Neural cell (in vitro differentiated cells): ENCODE data around the gene ARAP2. TPM values are rescaled to one million over a fixed set of nuclear protein-coding genes. Genes with fewer than 3 reads are reported as not detected.

Experiments
- H2AFZ ChIP-seq: fragments of 200-600, 300-800 bp; sonication (generic), shearing (Covaris generic); 2 replicates; pipeline ENCODE4 v1.6.0; 2014; ENCODE audit warnings: low read depth, mild to moderate bottlenecking, antibody characterized with exemption, low read length, moderate library complexity
- H3F3A ChIP-seq: fragments of 200-600 bp; shearing (Covaris generic); 2 replicates; pipeline ENCODE4 v1.6.1; 2016; ENCODE audit warnings: mild to moderate bottlenecking, moderate library complexity, mixed read lengths, antibody characterized with exemption, low read length; ENCODE audit not compliant: insufficient read depth, poor library complexity, severe bottlenecking
- H3K27ac ChIP-seq: fragments of 200-600, 300-800 bp; sonication (generic), shearing (Covaris generic); 2 replicates; pipeline ENCODE4 v1.5.1; 2014; ENCODE audit warnings: mild to moderate bottlenecking, low read length, moderate library complexity
- H3K27me3 ChIP-seq: fragments of 300-800, 200-600 bp; sonication (generic), shearing (Covaris generic); 2 replicates; pipeline ENCODE4 v1.6.0; 2014; ENCODE audit warnings: mild to moderate bottlenecking, low read depth, low read length, moderate library complexity; ENCODE audit not compliant: insufficient read depth
- H3K36me3 ChIP-seq: fragments of 300-800, 200-600 bp; sonication (generic), shearing (Covaris generic); 2 replicates; pipeline ENCODE4 v1.5.1; 2014; ENCODE audit warnings: mild to moderate bottlenecking, antibody characterized with exemption, low read length, moderate library complexity; ENCODE audit not compliant: insufficient read depth
- H3K4me2 ChIP-seq: fragments of 300-800, 200-600 bp; sonication (generic), shearing (Covaris generic); 2 replicates; pipeline ENCODE4 v1.6.0; 2014; ENCODE audit warnings: mild to moderate bottlenecking, low read length
- H3K4me3 ChIP-seq: fragments of 300-800, 200-600 bp; sonication (generic), shearing (Covaris generic); 2 replicates; pipeline ENCODE4 v1.5.1; 2014; ENCODE audit warnings: mild to moderate bottlenecking, low read length, moderate library complexity
- H3K79me2 ChIP-seq: fragments of 200-600 bp; shearing (Covaris generic); replicated peaks from 2 replicates; pipeline ENCODE4 v1.6.0; 2014; ENCODE audit warnings: mild to moderate bottlenecking, low read length, moderate library complexity; ENCODE audit not compliant: insufficient read depth
- H3K9ac ChIP-seq: fragments of 300-800, 200-600 bp; sonication (generic), shearing (Covaris generic); 2 replicates; pipeline ENCODE4 v1.6.1; 2016; ENCODE audit warnings: mild to moderate bottlenecking, low read length, mixed read lengths
- H3K9me2 ChIP-seq: fragments of 200-600 bp; shearing (Covaris generic); 2 replicates; pipeline ENCODE4 v1.6.1; 2016; ENCODE audit warnings: mild to moderate bottlenecking, low read length, mixed read lengths; ENCODE audit not compliant: insufficient read depth
- H3K9me3 ChIP-seq: fragments of 200-600, 300-800 bp; sonication (generic), shearing (Covaris generic); 2 replicates; pipeline ENCODE4 v1.6.1; 2016; ENCODE audit warnings: mild to moderate bottlenecking, mixed run types, low read length, moderate library complexity, mixed read lengths
- H4K20me1 ChIP-seq: fragments of 200-600 bp; shearing (Covaris generic); 2 replicates; pipeline ENCODE4 v1.6.1; 2016; ENCODE audit warnings: mild to moderate bottlenecking, mixed run types; ENCODE audit not compliant: insufficient read depth
- EP300 ChIP-seq: fragments of 450-650 bp; conservative IDR thresholded peaks from 2 replicates; pipeline ENCODE4 v1.6.1; 2014; ENCODE audit warnings: antibody characterized with exemption, mild to moderate bottlenecking, moderate library complexity; ENCODE audit not compliant: poor library complexity, severe bottlenecking
- EZH2 ChIP-seq: fragments of 200-600, 300-800 bp; shearing (Covaris generic), sonication (generic); IDR thresholded peaks from 2 replicates; pipeline ENCODE4 v1.6.1; 2014; ENCODE audit warnings: antibody characterized with exemption, low read length, borderline replicate concordance, mild to moderate bottlenecking; ENCODE audit not compliant: insufficient read depth, poor library complexity, severe bottlenecking
- MXI1 ChIP-seq: fragments of 450-650 bp; conservative IDR thresholded peaks from 2 replicates; pipeline ENCODE4 v1.6.1; 2014; ENCODE audit warnings: antibody characterized with exemption, mild to moderate bottlenecking; ENCODE audit not compliant: poor library complexity, severe bottlenecking
- POLR2AphosphoS5 ChIP-seq: IDR thresholded peaks from 2 replicates; pipeline ENCODE4 v1.6.1; 2012
- RAD21 ChIP-seq: fragments of 450-650 bp; conservative IDR thresholded peaks from 2 replicates; pipeline ENCODE4 v1.6.1; 2014; ENCODE audit warnings: antibody characterized with exemption, mild to moderate bottlenecking, moderate library complexity
- SMC3 ChIP-seq: fragments of 450-650 bp; conservative IDR thresholded peaks from 2 replicates; pipeline ENCODE4 v1.6.1; 2014; ENCODE audit warnings: antibody characterized with exemption, mild to moderate bottlenecking, moderate library complexity; ENCODE audit not compliant: poor library complexity
- TAF1 ChIP-seq: IDR thresholded peaks from 2 replicates; pipeline ENCODE4 v1.6.1; 2012; ENCODE audit warnings: low read depth
- polyA plus RNA-seq: library from polyadenylated mRNA; depleted of rRNA; stranded (reverse); fragments of >200 nt; gene quantifications from 2 replicates; pipeline ENCODE4 v1.2.3, GENCODE V29; 2014
- TF ChIP-seq, protein P1 (sequence below): IDR thresholded peaks from 2 replicates; pipeline ENCODE4 v1.6.1; 2012; ENCODE audit warnings: borderline replicate concordance
- TF ChIP-seq, protein P2 (sequence below): fragments of 450-650 bp; IDR thresholded peaks from 2 replicates; pipeline ENCODE4 v1.5.1; 2014; ENCODE audit warnings: antibody characterized with exemption, mild to moderate bottlenecking, moderate library complexity; ENCODE audit not compliant: poor library complexity, severe bottlenecking

The ARAP2 gene
- polyA plus RNA-seq, 1 donor from 2014 or later, result 2.1 TPM

DNA sequence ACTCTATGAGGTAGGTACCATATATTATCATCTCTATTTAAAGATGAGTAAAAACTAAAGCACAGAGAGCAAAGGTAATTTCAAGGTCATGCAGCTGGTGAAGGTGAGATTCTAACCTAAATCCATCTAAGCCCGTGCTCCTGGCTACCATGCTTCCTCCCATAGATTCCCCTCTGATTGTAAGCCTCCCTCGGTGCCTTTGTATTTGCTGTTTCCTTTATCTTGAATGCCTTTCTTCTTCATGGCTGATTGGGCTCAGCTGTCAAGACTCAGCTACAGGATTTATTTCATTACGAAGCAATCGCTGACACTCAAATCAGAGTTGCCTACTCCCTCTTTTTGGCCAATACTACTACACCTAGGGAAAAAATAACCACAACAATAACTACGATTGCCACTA lies 217.1 kb downstream of the ARAP2 start (continued):
- TF ChIP-seq, protein P1, sequence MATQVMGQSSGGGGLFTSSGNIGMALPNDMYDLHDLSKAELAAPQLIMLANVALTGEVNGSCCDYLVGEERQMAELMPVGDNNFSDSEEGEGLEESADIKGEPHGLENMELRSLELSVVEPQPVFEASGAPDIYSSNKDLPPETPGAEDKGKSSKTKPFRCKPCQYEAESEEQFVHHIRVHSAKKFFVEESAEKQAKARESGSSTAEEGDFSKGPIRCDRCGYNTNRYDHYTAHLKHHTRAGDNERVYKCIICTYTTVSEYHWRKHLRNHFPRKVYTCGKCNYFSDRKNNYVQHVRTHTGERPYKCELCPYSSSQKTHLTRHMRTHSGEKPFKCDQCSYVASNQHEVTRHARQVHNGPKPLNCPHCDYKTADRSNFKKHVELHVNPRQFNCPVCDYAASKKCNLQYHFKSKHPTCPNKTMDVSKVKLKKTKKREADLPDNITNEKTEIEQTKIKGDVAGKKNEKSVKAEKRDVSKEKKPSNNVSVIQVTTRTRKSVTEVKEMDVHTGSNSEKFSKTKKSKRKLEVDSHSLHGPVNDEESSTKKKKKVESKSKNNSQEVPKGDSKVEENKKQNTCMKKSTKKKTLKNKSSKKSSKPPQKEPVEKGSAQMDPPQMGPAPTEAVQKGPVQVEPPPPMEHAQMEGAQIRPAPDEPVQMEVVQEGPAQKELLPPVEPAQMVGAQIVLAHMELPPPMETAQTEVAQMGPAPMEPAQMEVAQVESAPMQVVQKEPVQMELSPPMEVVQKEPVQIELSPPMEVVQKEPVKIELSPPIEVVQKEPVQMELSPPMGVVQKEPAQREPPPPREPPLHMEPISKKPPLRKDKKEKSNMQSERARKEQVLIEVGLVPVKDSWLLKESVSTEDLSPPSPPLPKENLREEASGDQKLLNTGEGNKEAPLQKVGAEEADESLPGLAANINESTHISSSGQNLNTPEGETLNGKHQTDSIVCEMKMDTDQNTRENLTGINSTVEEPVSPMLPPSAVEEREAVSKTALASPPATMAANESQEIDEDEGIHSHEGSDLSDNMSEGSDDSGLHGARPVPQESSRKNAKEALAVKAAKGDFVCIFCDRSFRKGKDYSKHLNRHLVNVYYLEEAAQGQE, result no peak

DNA sequence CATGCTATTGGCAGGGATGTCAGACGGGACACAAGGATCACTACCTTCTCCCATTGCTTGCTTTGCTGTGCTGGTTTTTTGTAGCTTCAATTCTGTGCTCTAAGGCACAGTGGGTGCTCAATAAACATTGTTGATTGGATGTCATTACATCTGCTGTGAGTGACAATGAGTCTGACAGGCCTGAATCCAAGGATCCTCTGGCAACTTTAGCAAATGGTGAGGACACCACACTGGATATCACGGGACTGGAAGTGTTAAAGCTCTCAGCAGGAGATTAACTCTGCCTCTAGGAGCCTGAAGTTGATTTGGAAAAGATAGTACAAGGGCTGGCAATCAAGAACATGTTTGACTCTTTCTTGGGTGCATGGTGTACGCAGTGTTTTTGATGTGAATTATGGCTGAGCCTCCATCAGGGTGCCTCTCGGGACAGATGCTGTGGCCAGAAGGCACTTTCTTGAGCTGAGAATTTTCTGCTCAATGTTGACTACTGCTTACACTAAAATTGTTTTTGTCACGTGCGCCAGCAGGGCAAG lies 217.9 kb downstream of the ARAP2 start:
- Histone ChIP-seq H3K27me3 (no peaks in the 10 kb centered on the region), H3K9me3 (no peaks in the 10 kb centered on the region), H3K4me3 (no peak overlapping the region), H4K20me1 (no peaks in the 10 kb centered on the region), H2AFZ (no peak overlapping the region), H3K9ac (no peak overlapping the region), H3K4me2 (no peak overlapping the region), H3K27ac (no peak overlapping the region), H3K79me2 (no peaks in the 10 kb centered on the region), H3K9me2 (no peaks in the 10 kb centered on the region), H3F3A (no peaks in the 10 kb centered on the region), H3K36me3 (no peaks in the 10 kb centered on the region)
- no peak for TF ChIP-seq RAD21
- no peak for TF ChIP-seq TAF1
- TF ChIP-seq EP300, result peak; percentile 24
- TF ChIP-seq, protein P1, result no peak
- TF ChIP-seq, protein P2, sequence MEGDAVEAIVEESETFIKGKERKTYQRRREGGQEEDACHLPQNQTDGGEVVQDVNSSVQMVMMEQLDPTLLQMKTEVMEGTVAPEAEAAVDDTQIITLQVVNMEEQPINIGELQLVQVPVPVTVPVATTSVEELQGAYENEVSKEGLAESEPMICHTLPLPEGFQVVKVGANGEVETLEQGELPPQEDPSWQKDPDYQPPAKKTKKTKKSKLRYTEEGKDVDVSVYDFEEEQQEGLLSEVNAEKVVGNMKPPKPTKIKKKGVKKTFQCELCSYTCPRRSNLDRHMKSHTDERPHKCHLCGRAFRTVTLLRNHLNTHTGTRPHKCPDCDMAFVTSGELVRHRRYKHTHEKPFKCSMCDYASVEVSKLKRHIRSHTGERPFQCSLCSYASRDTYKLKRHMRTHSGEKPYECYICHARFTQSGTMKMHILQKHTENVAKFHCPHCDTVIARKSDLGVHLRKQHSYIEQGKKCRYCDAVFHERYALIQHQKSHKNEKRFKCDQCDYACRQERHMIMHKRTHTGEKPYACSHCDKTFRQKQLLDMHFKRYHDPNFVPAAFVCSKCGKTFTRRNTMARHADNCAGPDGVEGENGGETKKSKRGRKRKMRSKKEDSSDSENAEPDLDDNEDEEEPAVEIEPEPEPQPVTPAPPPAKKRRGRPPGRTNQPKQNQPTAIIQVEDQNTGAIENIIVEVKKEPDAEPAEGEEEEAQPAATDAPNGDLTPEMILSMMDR, result no peak

DNA sequence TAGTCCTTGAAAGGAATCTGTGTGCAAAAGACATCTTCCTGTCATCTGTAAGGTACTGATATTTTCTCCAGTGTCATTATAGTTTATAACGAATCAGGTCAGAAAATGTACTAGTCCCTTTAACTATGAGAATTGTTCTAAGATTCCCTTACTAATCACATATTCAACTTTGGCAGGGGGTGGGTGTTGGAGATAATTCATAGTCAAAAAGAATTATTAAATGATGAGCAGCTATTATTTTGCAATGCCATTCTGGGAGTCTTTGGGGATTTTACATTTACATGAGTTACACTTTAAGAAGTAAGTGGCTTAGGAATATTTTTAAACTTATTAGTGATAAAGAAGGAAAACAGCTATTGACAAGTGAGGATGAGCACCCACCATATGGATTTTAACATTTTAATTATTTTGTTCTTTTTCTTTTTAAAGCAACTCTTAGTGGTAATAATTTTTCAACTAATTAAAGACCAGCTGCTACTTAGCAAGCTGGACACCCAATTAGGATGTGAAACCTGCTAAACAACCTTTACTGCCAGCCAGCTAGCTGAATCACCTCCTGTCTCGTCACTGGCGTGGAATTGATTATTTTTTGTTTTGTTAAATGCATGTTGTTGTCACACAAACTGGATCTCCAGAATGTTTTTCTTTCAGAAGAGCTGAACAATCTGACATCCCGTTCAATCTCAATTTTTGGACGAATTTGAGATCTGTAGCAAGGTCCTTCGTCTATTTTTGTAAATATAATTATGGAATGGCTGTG lies 219.2 kb downstream of the ARAP2 start:
- Histone ChIP-seq H3K9ac (no peak overlapping the region), H3F3A (no peaks in the 10 kb centered on the region), H3K9me3 (no peaks in the 10 kb centered on the region), H3K4me3 (no peak overlapping the region), H3K9me2 (no peaks in the 10 kb centered on the region), H3K36me3 (no peaks in the 10 kb centered on the region), H3K27me3 (no peaks in the 10 kb centered on the region), H2AFZ (no peak overlapping the region), H4K20me1 (no peaks in the 10 kb centered on the region), H3K27ac (no peak overlapping the region), H3K79me2 (no peaks in the 10 kb centered on the region), H3K4me2 (no peak overlapping the region)
- TF ChIP-seq MXI1 (no peak), EZH2 (no peak), SMC3 (no peak), POLR2AphosphoS5 (no peak)
- TF ChIP-seq, protein P1, result no peak
